PFSK-1 (cell line): ENCODE measurements around the gene TIMP4.

Source experiments
- FOXP2 ChIP-seq: optimal IDR thresholded peaks from 2 replicates; pipeline ENCODE3; 2011; ENCODE audit warnings: borderline replicate concordance, control low read depth, inconsistent platforms; ENCODE audit not compliant: insufficient read depth; ENCODE audit errors: extremely low read length, extremely low read depth
- POLR2AphosphoS5 ChIP-seq: IDR thresholded peaks from 2 replicates; pipeline ENCODE4 v1.6.1; 2012; ENCODE audit warnings: low read depth, mild to moderate bottlenecking, control low read depth, low read length, moderate library complexity
- TAF1 ChIP-seq: IDR thresholded peaks from 2 replicates; pipeline ENCODE4 v1.6.1; 2012; ENCODE audit warnings: low read length, control low read depth, borderline replicate concordance; ENCODE audit not compliant: insufficient read depth

- TF ChIP-seq POLR2AphosphoS5 (no peak), FOXP2 (no peak), TAF1 (no peak)
These were observed 11.5 kb downstream of the TIMP4 start for GRCh38 chr3:12147049-12147780.
